ENCODE results near the gene DNAJA4. TPM values are rescaled to one million over a fixed set of nuclear protein-coding genes. Genes with fewer than 3 reads are reported as not detected.

DNAJA4 gene
- total RNA-seq, 4 donors from 2014 or later: 36.9 to 66.8 (median 48.6) TPM

DNA sequence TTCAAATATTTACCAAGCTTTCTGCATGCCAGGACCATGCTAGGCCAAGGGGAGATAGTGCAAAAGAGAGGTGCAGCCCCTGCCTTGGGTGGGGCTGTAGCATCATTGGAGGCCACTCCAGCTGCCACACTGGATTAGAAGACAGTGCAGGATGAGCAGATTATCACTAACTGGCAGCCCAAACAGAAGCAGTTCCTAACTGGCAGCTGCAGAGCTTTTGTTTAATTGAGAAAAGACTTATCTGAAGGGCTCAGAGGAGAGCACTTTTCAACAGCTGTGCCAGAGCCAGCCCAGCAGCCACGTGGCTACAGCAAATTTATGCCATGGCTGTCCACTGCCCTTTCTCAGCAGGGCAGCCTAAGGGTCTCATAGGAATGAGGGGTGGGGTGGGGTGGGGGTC, 16.5 kb upstream of the DNAJA4 start:
- intact Hi-C loops (cut with DNase I; ENCODE audit: low total_unique reads): no loop called here
- H3K4me3 ChIP-seq (ENCODE audit: low read depth, poor library complexity, severe bottlenecking): no peak overlapping the region
- WGBS, 2 donors: 82 to 86% methylated on average over 1 of the region's 1 CpG
- no peak for TF ChIP-seq CTCF (IDR thresholded peaks at IDR 0.05)
- no peak for TF ChIP-seq POLR2A (IDR thresholded peaks at IDR 0.05)
- DNase-seq (ENCODE audit: low spot score in 2 of 2): no peak

- intact Hi-C loops (cut with DNase I; ENCODE audit: low total_unique reads): no loop called here
- no peak for TF ChIP-seq CTCF (IDR thresholded peaks at IDR 0.05)
- no peak for TF ChIP-seq POLR2A (IDR thresholded peaks at IDR 0.05)
These were observed 15.2 kb upstream of the DNAJA4 start for GRCh38 chr15:78249131-78249530.

GRCh38 chr15:78251136-78251535, 13.2 kb upstream of the DNAJA4 start:
- WGBS, 2 donors: 87 to 89% methylated on average over 9 of the region's 9 CpGs
- intact Hi-C loops (cut with DNase I; ENCODE audit: low total_unique reads): no loop called here
- TF ChIP-seq CTCF (IDR thresholded peaks at IDR 0.05) (no peak), POLR2A (IDR thresholded peaks at IDR 0.05) (no peak)

More at GRCh38 chr15:78249131-78249530, 15.2 kb upstream of the DNAJA4 start:
- H3K4me3 ChIP-seq (ENCODE audit: low read depth, poor library complexity, severe bottlenecking): no peak overlapping the region
- no peak for DNase-seq (ENCODE audit: low spot score in 2 of 2)
- WGBS, 2 donors: 89 to 95% methylated on average over 5 of the region's 5 CpGs

GRCh38 chr15:78255421-78256043, 8.8 kb upstream of the DNAJA4 start:
- no peak for DNase-seq (ENCODE audit: low spot score in 2 of 2)
- 89 to 100% methylated on average over 1 of the region's 1 CpG for WGBS, 2 donors
- TF ChIP-seq CTCF (IDR thresholded peaks at IDR 0.05): no peak
- no peak for TF ChIP-seq POLR2A (IDR thresholded peaks at IDR 0.05)
- intact Hi-C loops (cut with DNase I; ENCODE audit: low total_unique reads): no loop called here
- H3K4me3 ChIP-seq (ENCODE audit: low read depth, poor library complexity, severe bottlenecking): no peak overlapping the region

More at GRCh38 chr15:78251136-78251535, 13.2 kb upstream of the DNAJA4 start:
- DNase-seq (ENCODE audit: low spot score in 2 of 2): no peak
- H3K4me3 ChIP-seq (ENCODE audit: low read depth, poor library complexity, severe bottlenecking): no peak overlapping the region

DNA sequence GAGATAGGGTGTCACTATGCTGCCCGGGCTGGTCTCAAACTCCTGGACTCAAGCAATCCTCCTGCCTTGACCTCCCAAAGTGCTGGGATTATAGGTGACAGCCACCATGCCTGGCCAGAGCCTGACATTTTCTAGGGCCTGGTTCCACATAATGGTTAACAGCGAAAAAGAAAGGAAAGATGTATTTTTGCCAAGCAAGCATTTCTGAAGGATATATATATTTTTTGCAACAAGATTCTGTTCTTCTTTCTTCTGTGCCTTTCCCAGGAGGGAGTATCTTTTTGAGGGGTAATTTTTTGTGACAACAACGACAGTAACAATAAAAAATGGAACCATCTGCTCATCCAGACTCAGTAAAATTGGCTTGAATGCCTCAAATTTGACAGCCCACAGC, 8.3 kb upstream of the DNAJA4 start:
- no peak overlapping the region for H3K4me3 ChIP-seq (ENCODE audit: low read depth, poor library complexity, severe bottlenecking)
- DNase-seq (ENCODE audit: low spot score in 2 of 2): no peak
- no peak for TF ChIP-seq POLR2A (IDR thresholded peaks at IDR 0.05)
- no peak for TF ChIP-seq CTCF (IDR thresholded peaks at IDR 0.05)
- 81 to 94% methylated on average over 3 of the region's 3 CpGs for WGBS, 2 donors
- intact Hi-C loops (cut with DNase I; ENCODE audit: low total_unique reads): no loop called here

GRCh38 chr15:78257681-78258080, 6.7 kb upstream of the DNAJA4 start:
- 80 to 85% methylated on average over 3 of the region's 3 CpGs for WGBS, 2 donors

More at GRCh38 chr15:78257681-78258080, 6.7 kb upstream of the DNAJA4 start:
- no peak overlapping the region for H3K4me3 ChIP-seq (ENCODE audit: low read depth, poor library complexity, severe bottlenecking)
- TF ChIP-seq POLR2A (IDR thresholded peaks at IDR 0.05) (no peak), CTCF (IDR thresholded peaks at IDR 0.05) (no peak)
- intact Hi-C loops (cut with DNase I; ENCODE audit: low total_unique reads): no loop called here
- DNase-seq (ENCODE audit: low spot score in 2 of 2): no peak

Measured in lower leg skin (tissue), 4 donors.